IMR-90 (cell line): ENCODE results near the gene C22orf39. TPM values are rescaled to one million over a fixed set of nuclear protein-coding genes. Genes with fewer than 3 reads are reported as not detected.

Source experiments
- ATAC-seq: fragments of 200-7000 bp; cut with Tn5 transposase; 2 replicates; pipeline ENCODE4 v1.9.1; 2020; ENCODE audit warnings: low read depth, mild to moderate bottlenecking, moderate library complexity
- BruUV-seq: library from RNA; stranded (reverse); fragments of 400-500 nt; replicated peaks from 2 replicates; lab custom pipeline; 2021; lab: Mats Ljungman, UMichigan
- CTCF ChIA-PET: fragments of 300-600 bp; formaldehyde crosslinking; extraction: SDS; loops from one replicate; lab custom pipeline; 2021; ENCODE audit warnings: antibody characterized with exemption; lab: Yijun Ruan, JAX
- POLR2A ChIA-PET: fragments of 300-600 bp; sonication (Branson Sonifier 250); formaldehyde crosslinking; loops from one replicate; lab custom pipeline; 2022; ENCODE audit warnings: antibody characterized with exemption; ENCODE audit not compliant: unreplicated experiment; lab: Charles Lee
- DNase-seq: peaks from one replicate; pipeline ENCODE4 v3.0.0; 2013
- H2AFZ ChIP-seq: replicated peaks from 2 replicates; pipeline ENCODE3; 2013; ENCODE audit warnings: low read length, mild to moderate bottlenecking; ENCODE audit not compliant: poor library complexity
- H2AK5ac ChIP-seq: 2 replicates; pipeline ENCODE4 v1.6.1; 2013; ENCODE audit warnings: low read depth, low read length, inconsistent platforms
- H2AK9ac ChIP-seq: replicated peaks from 2 replicates; pipeline ENCODE3; 2013; ENCODE audit warnings: mild to moderate bottlenecking, low read depth, low read length, moderate library complexity; ENCODE audit not compliant: poor library complexity
- H2BK120ac ChIP-seq: 2 replicates; pipeline ENCODE4 v1.6.1; 2013; ENCODE audit warnings: low read depth, low read length, inconsistent platforms
- H2BK15ac ChIP-seq: 3 replicates; pipeline ENCODE4 v1.6.1; 2013; ENCODE audit warnings: low read depth, low read length, inconsistent platforms
- H2BK20ac ChIP-seq: 2 replicates; pipeline ENCODE4 v1.6.1; 2013; ENCODE audit warnings: low read depth, mild to moderate bottlenecking, inconsistent platforms, low read length, moderate library complexity
- H2BK5ac ChIP-seq: 2 replicates; pipeline ENCODE4 v1.6.1; 2013; ENCODE audit warnings: mild to moderate bottlenecking, low read depth, low read length, inconsistent platforms; ENCODE audit not compliant: poor library complexity, severe bottlenecking
- H3K14ac ChIP-seq: replicated peaks from 2 replicates; pipeline ENCODE4 v1.6.1; 2013; ENCODE audit warnings: low read depth, low read length, inconsistent platforms
- H3K18ac ChIP-seq: 2 replicates; pipeline ENCODE4 v1.6.1; 2013; ENCODE audit warnings: low read depth, low read length, control low read depth
- H3K23ac ChIP-seq: 2 replicates; pipeline ENCODE4 v1.6.1; 2013; ENCODE audit warnings: low read depth, low read length, inconsistent platforms
- H3K27ac ChIP-seq: 2 replicates; pipeline ENCODE4 v1.5.1; 2013; ENCODE audit warnings: mild to moderate bottlenecking, control low read depth, low read length; ENCODE audit not compliant: insufficient read depth
- H3K27me3 ChIP-seq: 2 replicates; pipeline ENCODE4 v1.6.1; 2013; ENCODE audit warnings: low read length; ENCODE audit not compliant: control insufficient read depth, insufficient read depth
- H3K36me3 ChIP-seq: 2 replicates; pipeline ENCODE4 v1.6.1; 2013; ENCODE audit warnings: low read length, mixed read lengths; ENCODE audit not compliant: control insufficient read depth, insufficient read depth
- H3K4ac ChIP-seq: 2 replicates; pipeline ENCODE4 v1.6.1; 2013; ENCODE audit warnings: low read depth, low read length, inconsistent platforms
- H3K4me1 ChIP-seq: 2 replicates; pipeline ENCODE4 v1.6.1; 2013; ENCODE audit warnings: low read length, mixed read lengths; ENCODE audit not compliant: control insufficient read depth, insufficient read depth
- H3K4me2 ChIP-seq: 2 replicates; pipeline ENCODE4 v1.6.1; 2013; ENCODE audit warnings: low read depth, mild to moderate bottlenecking, control low read depth, low read length, moderate library complexity
- H3K4me3 ChIP-seq: 2 replicates; pipeline ENCODE4 v1.5.1; 2013; ENCODE audit warnings: low read depth, mild to moderate bottlenecking, control low read depth, low read length, moderate library complexity; ENCODE audit not compliant: insufficient read depth
- H3K56ac ChIP-seq: 2 replicates; pipeline ENCODE4 v1.6.1; 2013; ENCODE audit warnings: low read length, inconsistent platforms; ENCODE audit not compliant: insufficient read depth; ENCODE audit errors: extremely low read depth
- H3K79me1 ChIP-seq, 2 experiments: 2 replicates each; pipeline ENCODE4 v1.6.1; 2013; ENCODE audit warnings: low read length in 2 of 2, inconsistent platforms in 1 of 2, low read depth in 1 of 2
- H3K9ac ChIP-seq: 2 replicates; pipeline ENCODE4 v1.6.1; 2013; ENCODE audit warnings: low read depth, low read length, control low read depth
- H3K9me1 ChIP-seq: 2 replicates; pipeline ENCODE4 v1.6.1; 2013; ENCODE audit warnings: low read length, inconsistent platforms; ENCODE audit not compliant: insufficient read depth
- H3K9me3 ChIP-seq: 2 replicates; pipeline ENCODE4 v1.6.1; 2013; ENCODE audit warnings: low read length; ENCODE audit not compliant: control insufficient read depth, insufficient read depth
- H4K20me1 ChIP-seq: 2 replicates; pipeline ENCODE4 v1.6.1; 2013; ENCODE audit warnings: low read length, inconsistent platforms; ENCODE audit not compliant: insufficient read depth
- H4K5ac ChIP-seq: 2 replicates; pipeline ENCODE4 v1.6.1; 2013; ENCODE audit warnings: mild to moderate bottlenecking, low read depth, low read length, control low read depth
- H4K8ac ChIP-seq, 2 experiments: 2 replicates each; pipeline ENCODE4 v1.6.1; 2013; ENCODE audit warnings: low read depth in 2 of 2, low read length in 2 of 2, control low read depth in 1 of 2, inconsistent platforms in 1 of 2
- H4K91ac ChIP-seq: 2 replicates; pipeline ENCODE4 v1.6.1; 2013; ENCODE audit warnings: low read depth, low read length, inconsistent platforms; ENCODE audit not compliant: insufficient read depth
- BHLHE40 ChIP-seq: fragments of 150-350 bp; IDR thresholded peaks from 2 replicates; pipeline ENCODE4 v1.6.1; 2016; ENCODE audit warnings: mild to moderate bottlenecking, low read depth, low read length
- CEBPB ChIP-seq: IDR thresholded peaks from 2 replicates; pipeline ENCODE4 v1.6.1; 2012; ENCODE audit warnings: low read depth, low read length, improper control_type of control experiment
- CHD1 ChIP-seq: IDR thresholded peaks from 2 replicates; pipeline ENCODE4 v1.6.1; 2012; ENCODE audit warnings: low read depth, low read length, improper control_type of control experiment
- FOS ChIP-seq: fragments of 150-350 bp; IDR thresholded peaks from 2 replicates; pipeline ENCODE4 v1.6.1; 2016; ENCODE audit warnings: low read depth, low read length
- MAFK ChIP-seq: IDR thresholded peaks from 2 replicates; pipeline ENCODE4 v1.6.1; 2012; ENCODE audit warnings: low read depth, low read length, improper control_type of control experiment
- MAZ ChIP-seq: IDR thresholded peaks from 2 replicates; pipeline ENCODE4 v1.6.1; 2012; ENCODE audit warnings: low read depth, mild to moderate bottlenecking, low read length, improper control_type of control experiment, moderate library complexity, borderline replicate concordance
- MXI1 ChIP-seq: IDR thresholded peaks from 2 replicates; pipeline ENCODE4 v1.6.1; 2012; ENCODE audit warnings: low read depth, mild to moderate bottlenecking, low read length, moderate library complexity, borderline replicate concordance
- NFE2L2 ChIP-seq: fragments of 150-350 bp; IDR thresholded peaks from 2 replicates; pipeline ENCODE4 v1.6.1; 2016; ENCODE audit warnings: low read depth, mild to moderate bottlenecking, low read length
- POLR2A ChIP-seq: IDR thresholded peaks from 2 replicates; pipeline ENCODE4 v1.6.1; 2012; ENCODE audit warnings: mild to moderate bottlenecking, low read depth, low read length
- RAD21 ChIP-seq: IDR thresholded peaks from 2 replicates; pipeline ENCODE4 v1.6.1; 2012; ENCODE audit warnings: low read length, improper control_type of control experiment
- RCOR1 ChIP-seq: IDR thresholded peaks from 2 replicates; pipeline ENCODE4 v1.6.1; 2012; ENCODE audit warnings: mild to moderate bottlenecking, low read length, improper control_type of control experiment; ENCODE audit not compliant: insufficient replicate concordance
- RFX5 ChIP-seq: IDR thresholded peaks from 2 replicates; pipeline ENCODE4 v1.8.0; 2012; ENCODE audit warnings: low read depth, mild to moderate bottlenecking, low read length, moderate library complexity
- SMC3 ChIP-seq: fragments of 150-350 bp; IDR thresholded peaks from 2 replicates; pipeline ENCODE4 v1.6.1; 2016; ENCODE audit warnings: low read depth, mild to moderate bottlenecking, antibody characterized with exemption, low read length, moderate library complexity
- WGBS, 2 experiments: methylation state at CpG; one replicate each; pipeline versions ENCODE4 v1.1.5 to v1.1.7; 2013; ENCODE audit warnings: missing lambda C conversion rate in 2 of 2; ENCODE audit not compliant: insufficient read length in 1 of 2; ENCODE audit errors: extremely low coverage in 2 of 2; 5-methylcytosine and 5-hydroxymethylcytosine counted together
- dilution Hi-C: fragments of 300-500 bp; cut with HindIII; formaldehyde crosslinking; loops from one replicate; pipeline ENCODE4 v1.14.3; 2018; ENCODE audit warnings: low sequenced_read_pairs; ENCODE audit not compliant: unreplicated experiment
- in situ Hi-C: fragments of 300-500 bp; cut with MboI; formaldehyde crosslinking; loops from 3 replicates; pipeline ENCODE4 v1.14.3; 2019; ENCODE audit warnings: low sequenced_read_pairs, inconsistent platforms, mixed read lengths
- intact Hi-C: fragments of 100-400 bp; cut with micrococcal nuclease; formaldehyde crosslinking; loops from 2 replicates; pipeline ENCODE4 v1.10.0; 2022
- polyA plus RNA-seq, 3 experiments: library from polyadenylated mRNA; depleted of rRNA; stranded (reverse); fragments of >200 nt; gene quantifications; 2 replicates each; pipeline ENCODE4 v1.2.3, GENCODE V29; 2012; ENCODE audit warnings: low replicate concordance in 1 of 3
- total RNA-seq: library from RNA; depleted of rRNA; stranded (reverse); fragments of >200 nt; gene quantifications from 2 replicates; pipeline ENCODE4 v1.2.3, GENCODE V29; 2012
- TF ChIP-seq, protein P1 (sequence below): conservative IDR thresholded peaks from 2 replicates; pipeline ENCODE4 v1.5.1; 2012; ENCODE audit warnings: mild to moderate bottlenecking, low read depth, low read length, improper control_type of control experiment
- TF ChIP-seq, protein P2 (sequence below): fragments of 150-350 bp; IDR thresholded peaks from 2 replicates; pipeline ENCODE4 v1.6.1; 2017; ENCODE audit warnings: mild to moderate bottlenecking, antibody characterized with exemption, low read length, low read depth
- TF ChIP-seq, protein P3 (sequence below): fragments of 150-350 bp; IDR thresholded peaks from 2 replicates; pipeline ENCODE4 v1.6.1; 2016; ENCODE audit warnings: low read depth, mild to moderate bottlenecking, low read length, moderate library complexity, borderline replicate concordance

The C22orf39 gene
- total and polyA plus RNA-seq, 2 of the 4 experiments (the other 2 are of a cell fraction): 8.2 to 8.9 TPM

- Histone ChIP-seq H2BK20ac (no peak overlapping the region), H2BK5ac (no peak overlapping the region), H4K8ac (no peak overlapping the region), H3K4me2 (no peak overlapping the region), H2AK5ac (no peak overlapping the region), H3K27me3 (no peaks in the 10 kb centered on the region), H3K14ac (no peak overlapping the region), H3K4me1 (peaks cover 8% of the 10 kb centered on the region; the same call in 1 of the 2 replicates), H4K20me1 (peaks cover 28% of the 10 kb centered on the region), H3K4me3 (no peak overlapping the region), H3K9me1 (peaks cover 14% of the 10 kb centered on the region), H2AFZ (no peak overlapping the region), H3K23ac (no peak overlapping the region), H3K9me3 (no peaks in the 10 kb centered on the region), H2BK15ac (no peak overlapping the region), H3K56ac (no peak overlapping the region), H3K27ac (no peak overlapping the region), H2AK9ac (no peak overlapping the region), H3K9ac (no peak overlapping the region), H3K4ac (no peak overlapping the region), H3K36me3 (peaks cover 55% of the 10 kb centered on the region), H4K5ac (no peak overlapping the region), H3K79me1 (peaks cover 9 to 38% of the 10 kb centered on the region in 2 experiments), H3K18ac (no peak overlapping the region), H4K91ac (no peak overlapping the region), H2BK120ac (no peak overlapping the region)
- dilution Hi-C loops (no loop called here), in situ Hi-C loops (no loop called here), intact Hi-C loops (no loop called here)
- BruUV-seq: no TSS peak
- CTCF ChIA-PET: interaction anchor here (1.5 kb wide), 1 partner anchor 9 kb away, joined by 4 read pairs; no protein-coding TSS in a partner anchor
- WGBS, 2 experiments: 33% methylated on average over 1 of the region's 4 CpGs; no CpG with 5 or more reads in 1 of the 2 experiments
- ATAC-seq (no peak), DNase-seq (no peak)
- TF ChIP-seq BHLHE40 (no peak), RAD21 (no peak), RCOR1 (no peak), POLR2A (no peak), NFE2L2 (no peak), RFX5 (no peak), MAZ (no peak), CEBPB (no peak), MXI1 (no peak), SMC3 (no peak), FOS (no peak), CHD1 (no peak), MAFK (no peak)
- TF ChIP-seq, protein P1, sequence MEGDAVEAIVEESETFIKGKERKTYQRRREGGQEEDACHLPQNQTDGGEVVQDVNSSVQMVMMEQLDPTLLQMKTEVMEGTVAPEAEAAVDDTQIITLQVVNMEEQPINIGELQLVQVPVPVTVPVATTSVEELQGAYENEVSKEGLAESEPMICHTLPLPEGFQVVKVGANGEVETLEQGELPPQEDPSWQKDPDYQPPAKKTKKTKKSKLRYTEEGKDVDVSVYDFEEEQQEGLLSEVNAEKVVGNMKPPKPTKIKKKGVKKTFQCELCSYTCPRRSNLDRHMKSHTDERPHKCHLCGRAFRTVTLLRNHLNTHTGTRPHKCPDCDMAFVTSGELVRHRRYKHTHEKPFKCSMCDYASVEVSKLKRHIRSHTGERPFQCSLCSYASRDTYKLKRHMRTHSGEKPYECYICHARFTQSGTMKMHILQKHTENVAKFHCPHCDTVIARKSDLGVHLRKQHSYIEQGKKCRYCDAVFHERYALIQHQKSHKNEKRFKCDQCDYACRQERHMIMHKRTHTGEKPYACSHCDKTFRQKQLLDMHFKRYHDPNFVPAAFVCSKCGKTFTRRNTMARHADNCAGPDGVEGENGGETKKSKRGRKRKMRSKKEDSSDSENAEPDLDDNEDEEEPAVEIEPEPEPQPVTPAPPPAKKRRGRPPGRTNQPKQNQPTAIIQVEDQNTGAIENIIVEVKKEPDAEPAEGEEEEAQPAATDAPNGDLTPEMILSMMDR: no peak
- TF ChIP-seq, protein P2, sequence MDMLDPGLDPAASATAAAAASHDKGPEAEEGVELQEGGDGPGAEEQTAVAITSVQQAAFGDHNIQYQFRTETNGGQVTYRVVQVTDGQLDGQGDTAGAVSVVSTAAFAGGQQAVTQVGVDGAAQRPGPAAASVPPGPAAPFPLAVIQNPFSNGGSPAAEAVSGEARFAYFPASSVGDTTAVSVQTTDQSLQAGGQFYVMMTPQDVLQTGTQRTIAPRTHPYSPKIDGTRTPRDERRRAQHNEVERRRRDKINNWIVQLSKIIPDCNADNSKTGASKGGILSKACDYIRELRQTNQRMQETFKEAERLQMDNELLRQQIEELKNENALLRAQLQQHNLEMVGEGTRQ: no peak
- TF ChIP-seq, protein P3, sequence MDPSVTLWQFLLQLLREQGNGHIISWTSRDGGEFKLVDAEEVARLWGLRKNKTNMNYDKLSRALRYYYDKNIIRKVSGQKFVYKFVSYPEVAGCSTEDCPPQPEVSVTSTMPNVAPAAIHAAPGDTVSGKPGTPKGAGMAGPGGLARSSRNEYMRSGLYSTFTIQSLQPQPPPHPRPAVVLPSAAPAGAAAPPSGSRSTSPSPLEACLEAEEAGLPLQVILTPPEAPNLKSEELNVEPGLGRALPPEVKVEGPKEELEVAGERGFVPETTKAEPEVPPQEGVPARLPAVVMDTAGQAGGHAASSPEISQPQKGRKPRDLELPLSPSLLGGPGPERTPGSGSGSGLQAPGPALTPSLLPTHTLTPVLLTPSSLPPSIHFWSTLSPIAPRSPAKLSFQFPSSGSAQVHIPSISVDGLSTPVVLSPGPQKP: no peak
- POLR2A ChIA-PET: interaction anchor here (0.7 kb wide), 1 partner anchor 9 kb away, joined by 3 read pairs; no protein-coding TSS in a partner anchor
Observed at GRCh38 chr22:19464975-19465374, 17.5 kb upstream of the C22orf39 start.
